ENCODE data around the gene GNAI1.

The GNAI1 gene

DNA sequence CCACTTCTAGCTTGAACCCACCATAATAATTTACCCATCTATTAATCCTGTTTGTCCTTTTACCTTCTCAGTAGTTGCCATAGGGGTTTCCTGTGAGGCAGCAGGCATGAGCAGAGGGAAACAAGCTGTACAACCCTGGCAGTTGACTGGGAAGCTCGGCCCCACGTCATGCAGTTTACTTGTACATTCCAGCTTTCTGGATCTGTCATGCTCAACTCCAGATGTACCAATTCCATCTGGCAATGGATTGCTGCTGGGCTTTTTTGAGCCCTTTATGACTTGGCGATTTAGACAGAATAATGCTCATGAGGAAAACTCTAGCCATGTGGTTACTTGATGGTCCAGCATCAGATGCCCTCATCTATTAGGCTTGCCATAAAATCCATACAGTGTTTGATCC is 112.5 kb downstream of the GNAI1 start:
- no CpG with 5 or more reads among the region's 3 CpGs for WGBS, 2 donors (ENCODE audit: extremely low coverage in 2 of 2, insufficient read length in 2 of 2, insufficient replicate concordance in 1 of 2)

DNA sequence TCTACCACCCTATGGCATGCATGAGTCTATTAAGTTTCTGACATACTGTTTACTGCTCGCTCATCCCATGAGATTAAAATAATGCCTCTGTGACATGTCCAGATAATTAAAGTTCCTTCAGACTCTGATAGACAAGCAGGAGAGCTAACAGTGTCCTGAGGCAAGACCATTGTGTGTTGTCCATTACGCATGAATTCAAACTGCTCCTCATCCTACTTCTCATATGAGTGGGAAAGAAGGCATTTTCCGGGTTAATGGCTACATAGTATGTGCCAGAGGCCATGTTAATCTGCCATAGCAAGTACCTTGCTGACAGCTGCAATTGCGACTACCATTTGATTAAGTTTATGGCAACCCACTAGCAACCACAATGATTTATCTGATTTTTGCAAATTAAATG is 113.3 kb downstream of the GNAI1 start:
- no peak for DNase-seq (ENCODE audit: low spot score)
- Histone ChIP-seq H3K36me3 (replicated peaks in 1 of 2; ENCODE audit: control insufficient read depth in 2 of 2, insufficient read depth in 2 of 2, low read length in 2 of 2) (no peaks in the 10 kb centered on the region), H3K9ac (ENCODE audit: low read depth, low read length, poor library complexity) (no peak overlapping the region), H4K8ac (ENCODE audit: low read depth, low read length) (no peak overlapping the region), H3K27me3 (ENCODE audit: control insufficient read depth in 3 of 3, insufficient read depth in 3 of 3, low read depth in 1 of 3, low read length in 3 of 3) (no peaks in the 10 kb centered on the region), H3K27ac (replicated peaks; ENCODE audit: low read length) (no peak overlapping the region), H2AFZ (ENCODE audit: low read length) (no peak overlapping the region), H3K18ac (ENCODE audit: low read length) (no peak overlapping the region), H2AK5ac (ENCODE audit: low read depth, low read length) (no peak overlapping the region), H2BK5ac (ENCODE audit: low read length) (no peak overlapping the region), H3K14ac (ENCODE audit: low read length) (no peak overlapping the region), H3K4ac (ENCODE audit: low read length) (no peak overlapping the region), H3K4me3 (ENCODE audit: low read length in 2 of 2) (no peak overlapping the region), H3K4me2 (ENCODE audit: insufficient read depth, low read length, poor library complexity, severe bottlenecking) (no peak overlapping the region), H3K9me3 (replicated peaks in 1 of 2; ENCODE audit: control insufficient read depth in 2 of 2, insufficient read depth in 1 of 2, low read depth in 1 of 2, low read length in 2 of 2) (no peaks in the 10 kb centered on the region), H2BK12ac (ENCODE audit: low read length) (no peak overlapping the region), H2BK15ac (ENCODE audit: low read length) (no peak overlapping the region), H2BK120ac (ENCODE audit: low read depth, low read length) (no peak overlapping the region), H4K91ac (ENCODE audit: low read depth, low read length, poor library complexity) (no peak overlapping the region), H3K79me1 (ENCODE audit: low read depth, low read length) (no peaks in the 10 kb centered on the region), H3K23ac (ENCODE audit: low read depth, low read length, poor library complexity) (no peak overlapping the region), H3K4me1 (ENCODE audit: control insufficient read depth in 2 of 2, insufficient read depth in 1 of 2, low read depth in 1 of 2, low read length in 2 of 2) (peaks cover 0 to 4% of the 10 kb centered on the region in 2 donors)
- no CpG with 5 or more reads among the region's 4 CpGs for WGBS, 2 donors (ENCODE audit: extremely low coverage in 2 of 2, insufficient read length in 2 of 2, insufficient replicate concordance in 1 of 2)

More for the DNA sequence above, 112.5 kb downstream of the GNAI1 start:
- H3K4me3 ChIP-seq (ENCODE audit: low read length in 2 of 2) = no peak overlapping the region
- H2AK5ac ChIP-seq (ENCODE audit: low read depth, low read length) = no peak overlapping the region
- H3K9ac ChIP-seq (ENCODE audit: low read depth, low read length, poor library complexity) = no peak overlapping the region
- no peak overlapping the region for H2BK5ac ChIP-seq (ENCODE audit: low read length)
- peaks cover 0 to 4% of the 10 kb centered on the region in 2 donors for H3K4me1 ChIP-seq (ENCODE audit: control insufficient read depth in 2 of 2, insufficient read depth in 1 of 2, low read depth in 1 of 2, low read length in 2 of 2)
- no peak overlapping the region for H2BK120ac ChIP-seq (ENCODE audit: low read depth, low read length)
- no peak overlapping the region for H4K91ac ChIP-seq (ENCODE audit: low read depth, low read length, poor library complexity)
- H3K14ac ChIP-seq (ENCODE audit: low read length) = no peak overlapping the region
- no peaks in the 10 kb centered on the region for H3K27me3 ChIP-seq (ENCODE audit: control insufficient read depth in 3 of 3, insufficient read depth in 3 of 3, low read depth in 1 of 3, low read length in 3 of 3)
- H3K4ac ChIP-seq (ENCODE audit: low read length) = no peak overlapping the region
- H2BK15ac ChIP-seq (ENCODE audit: low read length) = no peak overlapping the region
- DNase-seq (ENCODE audit: low spot score) = no peak
- no peak overlapping the region for H3K23ac ChIP-seq (ENCODE audit: low read depth, low read length, poor library complexity)
- H2AFZ ChIP-seq (ENCODE audit: low read length) = no peak overlapping the region
- no peaks in the 10 kb centered on the region for H3K9me3 ChIP-seq (replicated peaks in 1 of 2; ENCODE audit: control insufficient read depth in 2 of 2, insufficient read depth in 1 of 2, low read depth in 1 of 2, low read length in 2 of 2)
- no peak overlapping the region for H3K18ac ChIP-seq (ENCODE audit: low read length)
- no peak overlapping the region for H3K27ac ChIP-seq (replicated peaks; ENCODE audit: low read length)
- no peaks in the 10 kb centered on the region for H3K36me3 ChIP-seq (replicated peaks in 1 of 2; ENCODE audit: control insufficient read depth in 2 of 2, insufficient read depth in 2 of 2, low read length in 2 of 2)
- H4K8ac ChIP-seq (ENCODE audit: low read depth, low read length) = no peak overlapping the region
- H3K79me1 ChIP-seq (ENCODE audit: low read depth, low read length) = no peaks in the 10 kb centered on the region
- no peak overlapping the region for H3K4me2 ChIP-seq (ENCODE audit: insufficient read depth, low read length, poor library complexity, severe bottlenecking)
- no peak overlapping the region for H2BK12ac ChIP-seq (ENCODE audit: low read length)

DNA sequence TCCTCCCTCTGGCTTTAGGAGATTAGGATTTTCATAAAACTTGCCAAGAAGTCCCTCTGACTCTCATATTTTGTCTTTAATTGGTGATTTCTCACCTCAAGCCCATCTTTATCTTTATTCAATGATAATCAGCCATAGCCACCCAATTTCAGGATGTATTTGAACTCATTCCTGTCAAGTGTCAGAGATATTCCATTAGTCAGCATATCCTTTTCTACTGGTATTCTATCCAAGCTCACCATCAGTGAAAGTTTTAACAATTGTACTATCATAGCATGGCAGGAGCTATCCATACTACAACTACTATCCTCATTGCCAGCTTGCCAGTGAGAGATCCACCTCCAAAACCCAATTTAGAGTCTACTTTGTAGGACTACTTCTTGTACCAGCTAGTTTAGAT is 114.6 kb downstream of the GNAI1 start:
- Histone ChIP-seq H3K27ac (replicated peaks; ENCODE audit: low read length) (no peak overlapping the region), H2BK120ac (ENCODE audit: low read depth, low read length) (no peak overlapping the region), H3K4ac (ENCODE audit: low read length) (no peak overlapping the region), H3K18ac (ENCODE audit: low read length) (no peak overlapping the region), H3K9ac (ENCODE audit: low read depth, low read length, poor library complexity) (no peak overlapping the region), H3K9me3 (replicated peaks in 1 of 2; ENCODE audit: control insufficient read depth in 2 of 2, insufficient read depth in 1 of 2, low read depth in 1 of 2, low read length in 2 of 2) (no peaks in the 10 kb centered on the region), H3K27me3 (ENCODE audit: control insufficient read depth in 3 of 3, insufficient read depth in 3 of 3, low read depth in 1 of 3, low read length in 3 of 3) (no peaks in the 10 kb centered on the region), H4K91ac (ENCODE audit: low read depth, low read length, poor library complexity) (no peak overlapping the region), H2AK5ac (ENCODE audit: low read depth, low read length) (no peak overlapping the region), H3K23ac (ENCODE audit: low read depth, low read length, poor library complexity) (no peak overlapping the region), H2BK15ac (ENCODE audit: low read length) (no peak overlapping the region), H2AFZ (ENCODE audit: low read length) (no peak overlapping the region), H3K4me1 (ENCODE audit: control insufficient read depth in 2 of 2, insufficient read depth in 1 of 2, low read depth in 1 of 2, low read length in 2 of 2) (peaks cover 0 to 4% of the 10 kb centered on the region in 2 donors), H2BK12ac (ENCODE audit: low read length) (no peak overlapping the region), H3K4me2 (ENCODE audit: insufficient read depth, low read length, poor library complexity, severe bottlenecking) (no peak overlapping the region), H3K4me3 (ENCODE audit: low read length in 2 of 2) (no peak overlapping the region), H4K8ac (ENCODE audit: low read depth, low read length) (no peak overlapping the region), H3K14ac (ENCODE audit: low read length) (no peak overlapping the region), H3K36me3 (replicated peaks in 1 of 2; ENCODE audit: control insufficient read depth in 2 of 2, insufficient read depth in 2 of 2, low read length in 2 of 2) (no peaks in the 10 kb centered on the region), H2BK5ac (ENCODE audit: low read length) (no peak overlapping the region), H3K79me1 (ENCODE audit: low read depth, low read length) (no peaks in the 10 kb centered on the region)
- DNase-seq (ENCODE audit: low spot score) = no peak

DNA sequence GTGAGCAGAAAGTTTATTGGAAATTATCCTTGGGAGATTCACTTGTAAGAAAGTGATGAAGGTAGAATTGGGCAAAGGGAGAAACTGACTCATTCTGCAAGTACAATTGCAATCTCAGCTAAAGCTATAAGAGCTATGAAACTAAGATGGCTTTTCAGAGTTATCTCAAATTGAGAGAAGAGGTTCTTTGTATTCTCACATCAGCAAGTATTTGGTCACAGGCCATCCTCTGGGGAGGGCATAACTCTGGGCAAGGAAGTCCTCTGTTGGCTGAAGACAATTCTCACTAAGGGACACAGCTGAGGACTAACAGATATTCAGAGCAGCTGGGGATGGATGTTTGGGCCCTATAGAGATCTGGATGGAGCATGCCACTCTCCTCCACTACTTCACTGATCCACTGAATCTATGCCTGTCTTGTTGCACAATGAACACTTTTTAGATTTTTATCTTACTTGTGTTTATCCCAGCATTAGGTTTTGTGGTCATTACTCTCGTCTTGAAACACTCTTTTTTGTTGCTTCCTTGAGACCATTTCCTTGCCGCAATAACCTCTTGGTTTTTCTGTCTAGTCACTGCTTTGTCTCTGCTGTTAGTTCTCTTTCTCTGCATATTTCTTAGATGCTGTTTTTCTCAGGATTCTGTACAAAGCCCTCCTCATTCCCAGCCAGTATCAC is 115.1 kb downstream of the GNAI1 start:
- no peak overlapping the region for H4K8ac ChIP-seq (ENCODE audit: low read depth, low read length)
- H3K4me2 ChIP-seq (ENCODE audit: insufficient read depth, low read length, poor library complexity, severe bottlenecking) = no peak overlapping the region
- H2AK5ac ChIP-seq (ENCODE audit: low read depth, low read length) = no peak overlapping the region
- H3K14ac ChIP-seq (ENCODE audit: low read length) = no peak overlapping the region
- no peaks in the 10 kb centered on the region for H3K79me1 ChIP-seq (ENCODE audit: low read depth, low read length)
- no peaks in the 10 kb centered on the region for H3K27me3 ChIP-seq (ENCODE audit: control insufficient read depth in 3 of 3, insufficient read depth in 3 of 3, low read depth in 1 of 3, low read length in 3 of 3)
- H3K4me3 ChIP-seq (ENCODE audit: low read length in 2 of 2) = no peak overlapping the region
- H2BK120ac ChIP-seq (ENCODE audit: low read depth, low read length) = no peak overlapping the region
- no peak overlapping the region for H3K23ac ChIP-seq (ENCODE audit: low read depth, low read length, poor library complexity)
- H2BK5ac ChIP-seq (ENCODE audit: low read length) = no peak overlapping the region
- no peaks in the 10 kb centered on the region for H3K36me3 ChIP-seq (replicated peaks in 1 of 2; ENCODE audit: control insufficient read depth in 2 of 2, insufficient read depth in 2 of 2, low read length in 2 of 2)
- no peak overlapping the region for H2BK12ac ChIP-seq (ENCODE audit: low read length)
- no peak overlapping the region for H2AFZ ChIP-seq (ENCODE audit: low read length)
- peaks cover 0 to 2% of the 10 kb centered on the region in 2 donors for H3K4me1 ChIP-seq (ENCODE audit: control insufficient read depth in 2 of 2, insufficient read depth in 1 of 2, low read depth in 1 of 2, low read length in 2 of 2)
- H3K27ac ChIP-seq (replicated peaks; ENCODE audit: low read length) = no peak overlapping the region
- no peak for DNase-seq (ENCODE audit: low spot score)
- no peak overlapping the region for H3K9ac ChIP-seq (ENCODE audit: low read depth, low read length, poor library complexity)
- H4K91ac ChIP-seq (ENCODE audit: low read depth, low read length, poor library complexity) = no peak overlapping the region
- no peaks in the 10 kb centered on the region for H3K9me3 ChIP-seq (replicated peaks in 1 of 2; ENCODE audit: control insufficient read depth in 2 of 2, insufficient read depth in 1 of 2, low read depth in 1 of 2, low read length in 2 of 2)
- H2BK15ac ChIP-seq (ENCODE audit: low read length) = no peak overlapping the region
- no peak overlapping the region for H3K4ac ChIP-seq (ENCODE audit: low read length)
- WGBS, 2 donors (ENCODE audit: extremely low coverage in 2 of 2, insufficient read length in 2 of 2, insufficient replicate concordance in 1 of 2) = no CpG with 5 or more reads among the region's 2 CpGs
- H3K18ac ChIP-seq (ENCODE audit: low read length) = no peak overlapping the region
